GM12878 (cell line): ENCODE results near the gene PPIA. TPM values are rescaled to one million over a fixed set of nuclear protein-coding genes. Genes with fewer than 3 reads are reported as not detected.

Source experiments
- BCL11A ChIP-seq: IDR thresholded peaks from 2 replicates; pipeline ENCODE4 v1.6.1; 2011; ENCODE audit warnings: low read depth, low read length
- CBFB ChIP-seq: IDR thresholded peaks from 2 replicates; pipeline ENCODE4 v1.6.1; 2016; ENCODE audit warnings: antibody characterized with exemption, low read depth
- CREB1 ChIP-seq: IDR thresholded peaks from 2 replicates; pipeline ENCODE4 v1.6.1; 2012; ENCODE audit warnings: low read depth, mild to moderate bottlenecking, inconsistent platforms
- EGR1 ChIP-seq, 2 experiments: IDR thresholded peaks; 1 replicate in 1 of 2; 2 replicates in 1 of 2; pipeline ENCODE4 v1.6.1; 2011 to 2012; ENCODE audit warnings: low read depth in 2 of 2, low read length in 2 of 2, borderline replicate concordance in 1 of 2, mild to moderate bottlenecking in 1 of 2, moderate library complexity in 1 of 2
- EP300 ChIP-seq, 2 experiments: fragments of 150-350 bp in 1 of 2; IDR thresholded peaks; 2 replicates each; pipeline ENCODE4 v1.6.1; 2011 to 2012; ENCODE audit warnings: low read depth in 2 of 2, low read length in 2 of 2, borderline replicate concordance in 1 of 2, improper control_type of control experiment in 1 of 2, inconsistent platforms in 1 of 2; ENCODE audit not compliant: control insufficient read depth in 1 of 2
- IKZF1 ChIP-seq: fragments of 450-650 bp; conservative IDR thresholded peaks from 2 replicates; pipeline ENCODE4 v1.6.1; 2017; ENCODE audit warnings: antibody characterized with exemption, mild to moderate bottlenecking
- KLF5 ChIP-seq: fragments of 450-650 bp; IDR thresholded peaks from 2 replicates; pipeline ENCODE4 v1.6.1; 2014; ENCODE audit warnings: mild to moderate bottlenecking; ENCODE audit not compliant: partially characterized antibody
- MEF2A ChIP-seq: IDR thresholded peaks from 2 replicates; pipeline ENCODE4 v1.6.1; 2011; ENCODE audit warnings: low read depth, mild to moderate bottlenecking, low read length, moderate library complexity; ENCODE audit not compliant: insufficient read depth
- MTA2 ChIP-seq: fragments of 450-650 bp; IDR thresholded peaks from 2 replicates; pipeline ENCODE4 v1.6.1; 2016; ENCODE audit warnings: low read depth, mild to moderate bottlenecking, moderate library complexity
- NR2F1 ChIP-seq: fragments of 450-650 bp; conservative IDR thresholded peaks from 2 replicates; pipeline ENCODE4 v1.6.1; 2017; ENCODE audit warnings: mild to moderate bottlenecking
- PML ChIP-seq: IDR thresholded peaks from 2 replicates; pipeline ENCODE4 v1.6.1; 2012; ENCODE audit warnings: low read length, inconsistent platforms
- POU2F2 ChIP-seq: IDR thresholded peaks from 3 replicates; pipeline ENCODE4 v1.6.1; 2011; ENCODE audit warnings: low read depth, mild to moderate bottlenecking, low read length, borderline replicate concordance
- RAD21 ChIP-seq: IDR thresholded peaks from 2 replicates; pipeline ENCODE4 v1.6.1; 2011; ENCODE audit warnings: mild to moderate bottlenecking, low read depth, low read length, moderate library complexity; ENCODE audit not compliant: insufficient read depth
- SP1 ChIP-seq: IDR thresholded peaks from one replicate; pipeline ENCODE4 v1.6.1; 2011; ENCODE audit warnings: low read depth, low read length
- SREBF2 ChIP-seq: IDR thresholded peaks from 2 replicates; pipeline ENCODE4 v1.6.1; 2012; ENCODE audit warnings: mild to moderate bottlenecking, low read length
- TAF1 ChIP-seq: IDR thresholded peaks from 2 replicates; pipeline ENCODE4 v1.6.1; 2011; ENCODE audit warnings: mild to moderate bottlenecking, low read depth, low read length, borderline replicate concordance
- TARDBP ChIP-seq: IDR thresholded peaks from 2 replicates; pipeline ENCODE4 v1.6.1; 2016; ENCODE audit warnings: borderline replicate concordance
- TCF3 ChIP-seq: IDR thresholded peaks from 2 replicates; pipeline ENCODE4 v1.6.1; 2012; ENCODE audit warnings: low read depth, mild to moderate bottlenecking, low read length, borderline replicate concordance; ENCODE audit not compliant: insufficient read depth
- TCF7 ChIP-seq: IDR thresholded peaks from 2 replicates; pipeline ENCODE4 v1.6.1; 2014; ENCODE audit warnings: antibody characterized with exemption, borderline replicate concordance
- USF1 ChIP-seq: IDR thresholded peaks from 2 replicates; pipeline ENCODE4 v1.6.1; 2011; ENCODE audit warnings: borderline replicate concordance, low read depth, mild to moderate bottlenecking, moderate library complexity, mixed read lengths, low read length; ENCODE audit not compliant: insufficient read depth; ENCODE audit errors: extremely low read length
- YY1 ChIP-seq: IDR thresholded peaks from 2 replicates; pipeline ENCODE4 v1.6.1; 2011; ENCODE audit warnings: low read depth, mild to moderate bottlenecking, low read length
- ZSCAN29 ChIP-seq: fragments of 450-650 bp; IDR thresholded peaks from 2 replicates; pipeline ENCODE4 v1.6.1; 2017; ENCODE audit warnings: mild to moderate bottlenecking, moderate library complexity
- polyA plus RNA-seq, 11 experiments: library from polyadenylated mRNA; depleted of rRNA in 4 of 11; unstranded in 6 of 11; stranded (reverse) in 5 of 11; fragments of >200 nt; fragmentation: Nextera tagmentation in 4 of 11; fragmentation: Illumina TruSeq in 1 of 11; extraction: Ambion mirVana in 4 of 11; extraction: Trizol in 1 of 11; gene quantifications; 1 replicate in 1 of 11; 2 replicates in 10 of 11; pipeline versions ENCODE4 v1.2.1 to v1.2.3, GENCODE V29; 2011 to 2016; ENCODE audit warnings: inconsistent platforms in 2 of 11, missing spikeins in 2 of 11, low read depth in 1 of 11
- total RNA-seq, 4 experiments: library from RNA; depleted of rRNA in 3 of 4; stranded (reverse); fragments of >200 nt in 3 of 4; fragmentation: Illumina TruSeq in 1 of 4; extraction: Trizol in 1 of 4; gene quantifications; 2 replicates each; pipeline versions ENCODE4 v1.2.1 to v1.2.3, GENCODE V29; 2013 to 2021
- TF ChIP-seq, protein P1 (sequence below): fragments of 450-650 bp; IDR thresholded peaks from 2 replicates; pipeline ENCODE4 v1.6.1; 2017; ENCODE audit warnings: mild to moderate bottlenecking, moderate library complexity
- TF ChIP-seq, protein P2 (sequence below): fragments of 450-650 bp; IDR thresholded peaks from 2 replicates; pipeline ENCODE4 v1.6.1; 2018; ENCODE audit warnings: mild to moderate bottlenecking, low read depth, moderate library complexity; ENCODE audit not compliant: partially characterized antibody

PPIA gene
- total and polyA plus RNA-seq, 10 of the 15 experiments (the other 5 are each of a cell fraction or from before 2014, with no cell fraction given), result 2,712 to 7,982 (median 5,027) TPM

DNA sequence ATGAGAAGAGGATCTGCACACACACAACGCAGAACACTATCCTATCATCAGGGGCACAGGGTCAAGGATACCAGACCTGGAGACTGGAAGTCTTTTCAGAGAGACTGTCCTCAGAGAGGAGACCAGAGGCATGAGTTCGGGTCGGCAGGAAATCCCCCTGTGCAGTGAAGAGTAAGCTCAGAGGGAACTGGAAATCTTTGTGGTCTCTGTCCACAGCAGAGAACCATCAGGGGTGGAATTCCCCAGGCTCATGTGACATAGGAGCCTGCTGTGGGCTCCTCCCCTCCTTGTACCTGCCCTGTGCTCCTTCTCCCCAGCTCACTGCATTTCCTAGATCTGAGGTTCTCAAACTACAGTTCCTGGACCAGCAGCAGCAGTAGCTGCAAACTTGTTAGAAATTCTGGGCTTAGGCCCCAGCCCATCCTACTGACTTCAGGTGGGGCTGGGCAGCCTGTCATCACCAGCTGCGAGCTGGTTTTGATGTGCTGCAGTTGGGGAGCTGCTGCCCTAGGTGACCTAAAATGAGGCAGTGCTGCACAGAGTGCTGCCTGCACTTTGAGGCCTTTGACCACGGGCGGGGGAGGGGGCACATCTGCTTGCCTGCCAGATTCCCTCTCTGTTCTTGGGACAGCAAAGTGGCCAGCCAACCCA, 45.4 kb upstream of the PPIA start (continued):
- TF ChIP-seq SREBF2 (no peak), YY1 (no peak), BCL11A (peak; percentile 74), TARDBP (no peak), EGR1 (IDR thresholded peaks at IDR 0.05; ENCODE audit: borderline replicate concordance in 1 of 2, low read depth in 2 of 2, low read length in 2 of 2) (no peak), KLF5 (no peak), PML (peak; percentile 51), ZSCAN29 (no peak), POU2F2 (0 out of 3 replicates have a peak, but pooled peaks have one; percentile 41), RAD21 (0 out of 2 replicates have a peak, but pooled peaks have one; percentile 11), EP300 (IDR thresholded peaks at IDR 0.05; ENCODE audit: borderline replicate concordance in 1 of 2, control insufficient read depth in 1 of 2, low read depth in 2 of 2, low read length in 2 of 2) (peak; percentile 84 to 86; a peak in 3 of 4 replicates), TAF1 (peak; percentile 62), MTA2 (peak; percentile 67; the same call in 1 of the 2 replicates), CBFB (peak; percentile 92), IKZF1 (peak; percentile 91), SP1 (peak; percentile 49), MEF2A (no peak), NR2F1 (peak; percentile 73; the same call in 1 of the 2 replicates), USF1 (peak; percentile 62), TCF3 (peak; percentile 35; the same call in 1 of the 2 replicates), CREB1 (peak; percentile 36; the same call in 1 of the 2 replicates), TCF7 (no peak)
- TF ChIP-seq, protein P1, sequence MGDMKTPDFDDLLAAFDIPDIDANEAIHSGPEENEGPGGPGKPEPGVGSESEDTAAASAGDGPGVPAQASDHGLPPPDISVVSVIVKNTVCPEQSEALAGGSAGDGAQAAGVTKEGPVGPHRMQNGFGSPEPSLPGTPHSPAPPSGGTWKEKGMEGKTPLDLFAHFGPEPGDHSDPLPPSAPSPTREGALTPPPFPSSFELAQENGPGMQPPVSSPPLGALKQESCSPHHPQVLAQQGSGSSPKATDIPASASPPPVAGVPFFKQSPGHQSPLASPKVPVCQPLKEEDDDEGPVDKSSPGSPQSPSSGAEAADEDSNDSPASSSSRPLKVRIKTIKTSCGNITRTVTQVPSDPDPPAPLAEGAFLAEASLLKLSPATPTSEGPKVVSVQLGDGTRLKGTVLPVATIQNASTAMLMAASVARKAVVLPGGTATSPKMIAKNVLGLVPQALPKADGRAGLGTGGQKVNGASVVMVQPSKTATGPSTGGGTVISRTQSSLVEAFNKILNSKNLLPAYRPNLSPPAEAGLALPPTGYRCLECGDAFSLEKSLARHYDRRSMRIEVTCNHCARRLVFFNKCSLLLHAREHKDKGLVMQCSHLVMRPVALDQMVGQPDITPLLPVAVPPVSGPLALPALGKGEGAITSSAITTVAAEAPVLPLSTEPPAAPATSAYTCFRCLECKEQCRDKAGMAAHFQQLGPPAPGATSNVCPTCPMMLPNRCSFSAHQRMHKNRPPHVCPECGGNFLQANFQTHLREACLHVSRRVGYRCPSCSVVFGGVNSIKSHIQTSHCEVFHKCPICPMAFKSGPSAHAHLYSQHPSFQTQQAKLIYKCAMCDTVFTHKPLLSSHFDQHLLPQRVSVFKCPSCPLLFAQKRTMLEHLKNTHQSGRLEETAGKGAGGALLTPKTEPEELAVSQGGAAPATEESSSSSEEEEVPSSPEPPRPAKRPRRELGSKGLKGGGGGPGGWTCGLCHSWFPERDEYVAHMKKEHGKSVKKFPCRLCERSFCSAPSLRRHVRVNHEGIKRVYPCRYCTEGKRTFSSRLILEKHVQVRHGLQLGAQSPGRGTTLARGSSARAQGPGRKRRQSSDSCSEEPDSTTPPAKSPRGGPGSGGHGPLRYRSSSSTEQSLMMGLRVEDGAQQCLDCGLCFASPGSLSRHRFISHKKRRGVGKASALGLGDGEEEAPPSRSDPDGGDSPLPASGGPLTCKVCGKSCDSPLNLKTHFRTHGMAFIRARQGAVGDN, result peak; percentile 24
- TF ChIP-seq, protein P2, sequence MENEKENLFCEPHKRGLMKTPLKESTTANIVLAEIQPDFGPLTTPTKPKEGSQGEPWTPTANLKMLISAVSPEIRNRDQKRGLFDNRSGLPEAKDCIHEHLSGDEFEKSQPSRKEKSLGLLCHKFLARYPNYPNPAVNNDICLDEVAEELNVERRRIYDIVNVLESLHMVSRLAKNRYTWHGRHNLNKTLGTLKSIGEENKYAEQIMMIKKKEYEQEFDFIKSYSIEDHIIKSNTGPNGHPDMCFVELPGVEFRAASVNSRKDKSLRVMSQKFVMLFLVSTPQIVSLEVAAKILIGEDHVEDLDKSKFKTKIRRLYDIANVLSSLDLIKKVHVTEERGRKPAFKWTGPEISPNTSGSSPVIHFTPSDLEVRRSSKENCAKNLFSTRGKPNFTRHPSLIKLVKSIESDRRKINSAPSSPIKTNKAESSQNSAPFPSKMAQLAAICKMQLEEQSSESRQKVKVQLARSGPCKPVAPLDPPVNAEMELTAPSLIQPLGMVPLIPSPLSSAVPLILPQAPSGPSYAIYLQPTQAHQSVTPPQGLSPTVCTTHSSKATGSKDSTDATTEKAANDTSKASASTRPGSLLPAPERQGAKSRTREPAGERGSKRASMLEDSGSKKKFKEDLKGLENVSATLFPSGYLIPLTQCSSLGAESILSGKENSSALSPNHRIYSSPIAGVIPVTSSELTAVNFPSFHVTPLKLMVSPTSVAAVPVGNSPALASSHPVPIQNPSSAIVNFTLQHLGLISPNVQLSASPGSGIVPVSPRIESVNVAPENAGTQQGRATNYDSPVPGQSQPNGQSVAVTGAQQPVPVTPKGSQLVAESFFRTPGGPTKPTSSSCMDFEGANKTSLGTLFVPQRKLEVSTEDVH, result no peak
